Neural progenitor cell (in vitro differentiated cells): ENCODE data around the gene PROZ.

Experiments
- EZH2 ChIP-seq: fragments of 200-600 bp; sonication (generic); IDR thresholded peaks from 2 replicates; pipeline ENCODE4 v1.6.1; 2017; ENCODE audit warnings: antibody characterized with exemption, mild to moderate bottlenecking, moderate library complexity
- EZH2phosphoT487 ChIP-seq: fragments of 200-600 bp; sonication (generic); IDR thresholded peaks from 2 replicates; pipeline ENCODE4 v1.6.1; 2017; ENCODE audit warnings: antibody characterized with exemption
- TF ChIP-seq, protein P1 (sequence below): fragments of 200-600 bp; sonication (generic); IDR thresholded peaks from 2 replicates; pipeline ENCODE4 v1.5.1; 2017; ENCODE audit warnings: antibody characterized with exemption, mild to moderate bottlenecking

DNA sequence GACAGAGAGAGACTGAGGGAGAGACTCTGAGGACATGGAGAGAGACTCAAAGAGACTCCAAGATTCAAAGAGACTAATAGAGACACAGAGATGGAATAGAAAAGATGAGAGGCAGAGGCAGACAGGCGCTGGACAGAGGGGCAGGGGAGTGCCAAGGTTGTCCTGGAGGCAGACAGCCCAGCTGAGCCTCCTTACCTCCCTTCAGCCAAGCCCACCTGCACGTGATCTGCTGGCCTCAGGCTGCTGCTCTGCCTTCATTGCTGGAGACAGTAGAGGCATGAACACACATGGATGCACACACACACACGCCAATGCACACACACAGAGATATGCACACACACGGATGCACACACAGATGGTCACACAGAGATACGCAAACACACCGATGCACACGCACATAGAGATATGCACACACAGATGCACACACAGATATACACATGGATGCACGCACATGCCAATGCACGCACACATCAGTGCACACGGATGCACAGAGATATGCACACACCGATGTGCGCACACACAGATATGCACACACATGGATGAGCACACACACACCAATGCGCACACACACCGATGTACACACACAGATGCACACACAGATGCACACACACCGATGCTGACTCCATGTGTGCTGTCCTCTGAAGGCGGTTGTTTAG is 39.2 kb upstream of the PROZ start:
- no peak for TF ChIP-seq EZH2phosphoT487
- TF ChIP-seq, protein P1, sequence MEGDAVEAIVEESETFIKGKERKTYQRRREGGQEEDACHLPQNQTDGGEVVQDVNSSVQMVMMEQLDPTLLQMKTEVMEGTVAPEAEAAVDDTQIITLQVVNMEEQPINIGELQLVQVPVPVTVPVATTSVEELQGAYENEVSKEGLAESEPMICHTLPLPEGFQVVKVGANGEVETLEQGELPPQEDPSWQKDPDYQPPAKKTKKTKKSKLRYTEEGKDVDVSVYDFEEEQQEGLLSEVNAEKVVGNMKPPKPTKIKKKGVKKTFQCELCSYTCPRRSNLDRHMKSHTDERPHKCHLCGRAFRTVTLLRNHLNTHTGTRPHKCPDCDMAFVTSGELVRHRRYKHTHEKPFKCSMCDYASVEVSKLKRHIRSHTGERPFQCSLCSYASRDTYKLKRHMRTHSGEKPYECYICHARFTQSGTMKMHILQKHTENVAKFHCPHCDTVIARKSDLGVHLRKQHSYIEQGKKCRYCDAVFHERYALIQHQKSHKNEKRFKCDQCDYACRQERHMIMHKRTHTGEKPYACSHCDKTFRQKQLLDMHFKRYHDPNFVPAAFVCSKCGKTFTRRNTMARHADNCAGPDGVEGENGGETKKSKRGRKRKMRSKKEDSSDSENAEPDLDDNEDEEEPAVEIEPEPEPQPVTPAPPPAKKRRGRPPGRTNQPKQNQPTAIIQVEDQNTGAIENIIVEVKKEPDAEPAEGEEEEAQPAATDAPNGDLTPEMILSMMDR, result no peak
- no peak for TF ChIP-seq EZH2
